GM12891 (cell line): Measurements from ENCODE around the gene GTF3C4.

Source experiments
- POLR2A ChIP-seq: IDR thresholded peaks from 2 replicates; pipeline ENCODE4 v1.6.1; 2011; ENCODE audit warnings: low read depth, low read length, control low read depth
- POLR2AphosphoS5 ChIP-seq: IDR thresholded peaks from 2 replicates; pipeline ENCODE4 v1.6.1; 2011; ENCODE audit warnings: low read depth, low read length, control low read depth
- POU2F2 ChIP-seq: IDR thresholded peaks from 2 replicates; pipeline ENCODE4 v1.6.1; 2011; ENCODE audit warnings: low read depth, mild to moderate bottlenecking, control low read depth, low read length, moderate library complexity
- SPI1 ChIP-seq: IDR thresholded peaks from 2 replicates; pipeline ENCODE4 v1.6.1; 2011; ENCODE audit warnings: low read depth, low read length, control low read depth
- TAF1 ChIP-seq: IDR thresholded peaks from 2 replicates; pipeline ENCODE4 v1.6.1; 2011; ENCODE audit warnings: low read depth, low read length, control low read depth

GRCh38 chr9:132628746-132629145 is 41.5 kb upstream of the GTF3C4 start:
- TF ChIP-seq POLR2A = no peak
- TF ChIP-seq SPI1 = no peak
- TF ChIP-seq POLR2AphosphoS5 = no peak
- TF ChIP-seq TAF1 = no peak
- no peak for TF ChIP-seq POU2F2
